Esophagus (tissue), 2 donors: ENCODE data around the gene SUGCT. TPM values are rescaled to one million over a fixed set of nuclear protein-coding genes. Genes with fewer than 3 reads are reported as not detected.

ENCODE experiments used
- H3K27ac ChIP-seq, 2 donors: one replicate each; pipeline ENCODE4 v1.5.1; 2013; ENCODE audit warnings: low read depth in 2 of 2, mild to moderate bottlenecking in 2 of 2, inconsistent platforms in 1 of 2, low read length in 1 of 2, moderate library complexity in 1 of 2
- H3K27me3 ChIP-seq, 2 donors: one replicate each; pipeline ENCODE4 v1.6.1; 2013; ENCODE audit warnings: low read length in 2 of 2, control low read depth in 1 of 2, mild to moderate bottlenecking in 1 of 2; ENCODE audit not compliant: insufficient read depth in 2 of 2, control insufficient read depth in 1 of 2
- H3K36me3 ChIP-seq, 2 donors: one replicate each; pipeline ENCODE4 v1.6.1; 2013; ENCODE audit warnings: low read length in 1 of 2; ENCODE audit not compliant: control insufficient read depth in 2 of 2, insufficient read depth in 2 of 2
- H3K4me1 ChIP-seq, 2 donors: one replicate each; pipeline ENCODE4 v1.6.1; 2013; ENCODE audit warnings: low read length in 1 of 2; ENCODE audit not compliant: control insufficient read depth in 2 of 2, insufficient read depth in 2 of 2
- H3K4me3 ChIP-seq, 2 donors: one replicate each; pipeline ENCODE4 v1.5.1; 2013; ENCODE audit warnings: low read length in 2 of 2, mild to moderate bottlenecking in 2 of 2, low read depth in 1 of 2, moderate library complexity in 1 of 2
- H3K9me3 ChIP-seq, 2 donors: one replicate each; pipeline ENCODE4 v1.6.1; 2013; ENCODE audit warnings: mild to moderate bottlenecking in 2 of 2, low read depth in 1 of 2, low read length in 1 of 2, moderate library complexity in 1 of 2; ENCODE audit not compliant: control insufficient read depth in 2 of 2, insufficient read depth in 1 of 2
- WGBS, 2 donors: extraction: QIAGEN DNeasy Blood & Tissue Kit; methylation state at CpG; one replicate each; pipeline ENCODE4 v1.1.7; 2013; 5-methylcytosine and 5-hydroxymethylcytosine counted together
- polyA plus RNA-seq, 2 donors: library from polyadenylated mRNA; stranded (reverse); fragments of 200-250 nt; gene quantifications; one replicate each; pipeline ENCODE4 v1.2.3, GENCODE V29; 2013
- donor health status: healthy with polysubstance abuse.
- donor health status: Bipolar disorder and iron deficiency.

The SUGCT gene
- polyA plus RNA-seq, 2 donors: 1.7 to 2.3 TPM

- no peaks in the 10 kb centered on the region for H3K36me3 ChIP-seq
- WGBS, 2 donors: 44 to 53% methylated on average over 1 of the region's 1 CpG
Measured at GRCh38 chr7:40888499-40888898, 753.7 kb downstream of the SUGCT start.

GRCh38 chr7:40889099-40889498, 754.3 kb downstream of the SUGCT start:
- Histone ChIP-seq H3K36me3 (no peaks in the 10 kb centered on the region), H3K9me3 (peaks cover 6 to 9% of the 10 kb centered on the region in 2 donors), H3K4me1 (peaks cover 0 to 6% of the 10 kb centered on the region in 2 donors), H3K27ac (no peak overlapping the region), H3K27me3 (no peaks in the 10 kb centered on the region), H3K4me3 (no peak overlapping the region)
- 75% methylated on average over 4 of the region's 4 CpGs for WGBS, 2 donors

More at GRCh38 chr7:40888499-40888898, 753.7 kb downstream of the SUGCT start:
- Histone ChIP-seq H3K27ac (no peak overlapping the region), H3K4me3 (no peak overlapping the region), H3K27me3 (no peaks in the 10 kb centered on the region), H3K4me1 (peaks cover 0 to 6% of the 10 kb centered on the region in 2 donors), H3K9me3 (peaks cover 6 to 9% of the 10 kb centered on the region in 2 donors)

GRCh38 chr7:40889539-40889938, 754.7 kb downstream of the SUGCT start:
- H3K27ac ChIP-seq: no peak overlapping the region
- H3K9me3 ChIP-seq: peaks cover 6 to 9% of the 10 kb centered on the region in 2 donors
- WGBS, 2 donors: 67 to 86% methylated on average over 2 of the region's 2 CpGs
- H3K4me1 ChIP-seq: peaks cover 0 to 6% of the 10 kb centered on the region in 2 donors
- H3K36me3 ChIP-seq: no peaks in the 10 kb centered on the region
- no peaks in the 10 kb centered on the region for H3K27me3 ChIP-seq
- H3K4me3 ChIP-seq: no peak overlapping the region

DNA sequence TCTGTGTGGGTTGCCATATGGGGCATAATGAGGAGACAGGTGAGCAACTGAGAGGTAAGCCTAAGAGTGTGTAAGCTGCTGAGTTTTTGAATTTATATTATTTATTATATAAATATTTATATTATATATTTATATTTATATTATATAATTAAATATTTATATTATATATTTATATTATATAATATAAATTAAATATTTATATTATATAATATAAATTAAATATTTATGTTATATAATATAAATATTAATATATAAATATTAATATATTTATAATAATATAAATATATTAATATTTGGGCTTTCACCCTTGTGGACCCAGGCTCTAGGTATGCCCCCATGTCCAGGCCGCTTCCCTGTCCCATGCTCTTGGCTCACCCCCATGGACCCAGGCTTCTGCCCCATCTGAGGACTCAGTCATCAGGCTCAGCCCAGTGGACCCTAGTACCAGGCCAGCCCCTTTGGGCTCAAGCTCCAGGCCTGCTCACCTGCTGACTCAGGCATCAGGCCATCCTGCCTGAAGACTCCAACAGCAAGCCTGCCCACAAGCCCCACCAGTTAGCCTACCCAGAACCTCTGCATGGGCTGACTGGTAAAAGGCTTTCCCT, 755.4 kb downstream of the SUGCT start:
- Histone ChIP-seq H3K4me1 (peaks cover 0 to 6% of the 10 kb centered on the region in 2 donors), H3K27me3 (no peaks in the 10 kb centered on the region), H3K36me3 (no peaks in the 10 kb centered on the region), H3K4me3 (no peak overlapping the region), H3K27ac (no peak overlapping the region), H3K9me3 (peaks cover 6 to 9% of the 10 kb centered on the region in 2 donors)
- 90% methylated on average over 1 of the region's 1 CpG for WGBS, 2 donors

DNA sequence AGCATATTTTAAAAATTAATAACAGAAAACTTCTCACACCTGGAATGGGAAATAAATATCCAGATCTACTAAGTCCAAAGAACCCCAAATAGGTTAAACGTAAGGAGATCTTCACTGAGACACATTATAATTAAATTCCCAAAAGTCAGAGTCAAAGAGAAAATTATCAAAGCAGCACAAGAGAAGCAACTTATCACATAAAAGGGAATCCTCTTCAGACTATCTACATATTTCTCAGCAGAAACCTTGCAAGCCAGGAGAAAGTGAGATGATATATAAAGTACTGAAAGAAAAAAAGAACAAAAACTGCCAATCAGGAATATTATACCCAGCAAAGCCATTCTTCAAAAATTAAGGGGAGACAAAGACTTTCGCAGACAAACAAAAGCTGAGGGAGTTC, 756.4 kb downstream of the SUGCT start:
- Histone ChIP-seq H3K4me1 (peaks cover 0 to 6% of the 10 kb centered on the region in 2 donors), H3K4me3 (no peak overlapping the region), H3K36me3 (no peaks in the 10 kb centered on the region), H3K9me3 (peaks cover 6 to 9% of the 10 kb centered on the region in 2 donors), H3K27ac (no peak overlapping the region), H3K27me3 (no peaks in the 10 kb centered on the region)
- 95 to 96% methylated on average over 2 of the region's 2 CpGs for WGBS, 2 donors

DNA sequence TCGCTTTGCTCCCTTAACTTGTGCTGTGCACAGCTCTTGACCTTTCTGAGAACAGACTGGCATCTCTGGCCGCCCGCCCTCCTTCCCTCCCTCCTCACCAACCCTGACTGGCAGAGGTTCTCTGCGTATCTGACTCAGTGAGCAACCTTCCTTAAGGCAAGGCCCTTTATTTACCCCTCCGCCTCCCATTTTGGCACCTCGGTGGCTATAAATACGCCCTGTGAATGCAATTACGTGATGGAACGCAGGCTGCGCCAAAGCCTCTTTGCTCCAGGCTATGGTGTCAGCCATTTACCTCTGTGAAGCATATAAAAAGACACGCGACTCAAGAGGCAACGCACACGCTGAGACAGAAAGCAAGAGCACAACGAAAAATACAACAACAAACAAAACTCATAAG, 764.3 kb downstream of the SUGCT start:
- Histone ChIP-seq H3K4me3 (no peak overlapping the region), H3K9me3 (peaks cover 2 to 4% of the 10 kb centered on the region in 2 donors), H3K4me1 (peaks cover 0 to 3% of the 10 kb centered on the region in 2 donors), H3K27me3 (no peaks in the 10 kb centered on the region), H3K36me3 (no peaks in the 10 kb centered on the region), H3K27ac (peak overlapping the region in 1 of 2 donors; percentile 8)
- 78 to 83% methylated on average over 15 of the region's 15 CpGs for WGBS, 2 donors

GRCh38 chr7:40899636-40900507, 765.1 kb downstream of the SUGCT start:
- Histone ChIP-seq H3K27me3 (no peaks in the 10 kb centered on the region), H3K4me1 (peaks cover 0 to 3% of the 10 kb centered on the region in 2 donors), H3K27ac (peak overlapping the region; percentile 39 to 83), H3K36me3 (no peaks in the 10 kb centered on the region), H3K4me3 (no peak overlapping the region), H3K9me3 (peaks cover 2 to 4% of the 10 kb centered on the region in 2 donors)
- 72 to 82% methylated on average over 16 of the region's 16 CpGs for WGBS, 2 donors

- Histone ChIP-seq H3K4me1 (peaks cover 0 to 3% of the 10 kb centered on the region in 2 donors), H3K27ac (no peak overlapping the region), H3K4me3 (no peak overlapping the region), H3K9me3 (peaks cover 0 to 2% of the 10 kb centered on the region in 2 donors), H3K36me3 (no peaks in the 10 kb centered on the region), H3K27me3 (no peaks in the 10 kb centered on the region)
- WGBS, 2 donors: 86 to 92% methylated on average over 10 of the region's 10 CpGs
Measured at GRCh38 chr7:40903872-40904271, 769.1 kb downstream of the SUGCT start.

DNA sequence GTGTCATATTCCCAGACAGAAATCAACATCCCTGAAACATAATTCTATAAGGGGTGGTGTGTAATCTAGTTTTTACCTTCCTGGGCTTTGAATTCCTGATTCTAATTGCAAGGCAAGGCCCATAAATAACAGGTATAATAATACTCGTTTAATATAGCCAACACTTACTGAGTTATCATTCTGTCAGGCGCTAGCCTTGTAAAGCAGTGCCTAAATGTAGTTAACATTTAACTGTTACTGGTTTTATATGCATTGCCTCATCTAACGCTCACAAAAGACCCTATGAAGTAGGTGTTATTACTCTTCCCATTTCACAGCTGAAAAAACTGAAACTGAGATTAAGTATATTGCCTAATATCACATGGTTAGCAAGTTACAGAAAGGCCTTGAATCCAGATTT, 772.5 kb downstream of the SUGCT start:
- Histone ChIP-seq H3K27ac (no peak overlapping the region), H3K4me1 (no peaks in the 10 kb centered on the region), H3K4me3 (no peak overlapping the region), H3K36me3 (no peaks in the 10 kb centered on the region), H3K9me3 (no peaks in the 10 kb centered on the region), H3K27me3 (no peaks in the 10 kb centered on the region)
- WGBS, 2 donors: 82 to 91% methylated on average over 3 of the region's 3 CpGs
